Stimulated activated CD4-positive, alpha-beta T cell treated with anti-CD3 and anti-CD28 coated beads, Interleukin-15, amount 100 ng/mL, for 24 hours (primary cell): ENCODE results near the gene CRYBA2.

Experiments used
- DNase-seq: peaks from one replicate; pipeline ENCODE4 v3.0.0-alpha.2; 2020

CRYBA2 gene

GRCh38 chr2:219022616-219023015 lies 29.4 kb upstream of the CRYBA2 start:
- no peak for DNase-seq

GRCh38 chr2:219022041-219022440 lies 28.8 kb upstream of the CRYBA2 start:
- DNase-seq: no peak

DNA sequence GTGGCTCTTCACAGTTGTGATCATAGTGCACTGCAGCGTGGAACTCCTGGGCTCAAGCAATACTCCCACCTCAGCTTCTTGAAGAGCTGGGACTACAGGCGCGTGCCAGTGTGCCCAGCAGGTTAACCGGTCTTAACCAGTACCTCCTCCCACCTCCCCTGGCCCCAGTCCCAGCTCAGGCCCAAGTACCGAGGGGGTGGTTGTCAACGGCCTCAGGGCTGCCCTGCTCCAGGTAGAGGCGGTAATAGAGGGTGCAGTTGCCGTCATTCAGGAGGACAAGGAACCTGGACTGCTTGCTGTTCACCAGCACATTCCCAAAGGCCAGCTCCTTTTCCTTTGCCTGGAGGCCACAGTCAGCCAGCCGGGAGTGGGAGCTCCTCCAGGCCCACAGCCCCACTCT lies 28.4 kb upstream of the CRYBA2 start:
- no peak for DNase-seq

GRCh38 chr2:219020604-219021365 lies 27.6 kb upstream of the CRYBA2 start:
- no peak for DNase-seq

DNA sequence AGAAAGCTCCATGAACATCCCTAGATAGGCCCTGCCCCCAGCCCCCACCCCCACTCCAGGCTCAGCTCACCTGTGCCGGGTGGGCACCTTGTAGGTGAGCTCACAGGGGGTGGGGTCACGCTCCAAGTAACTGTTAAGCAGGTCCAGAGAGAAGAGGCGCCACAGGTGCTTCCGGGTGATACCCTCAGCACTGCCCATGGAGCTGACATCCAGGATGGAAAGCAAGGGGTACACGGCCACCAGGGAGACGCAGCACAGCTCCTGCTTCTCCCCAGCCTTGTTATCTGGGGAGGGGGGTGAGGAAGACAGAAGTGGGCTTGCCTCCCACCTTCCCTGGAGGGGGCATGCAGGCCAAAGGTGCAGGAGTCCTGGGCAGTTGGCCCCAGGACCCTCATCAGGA lies 26.2 kb upstream of the CRYBA2 start:
- no peak for DNase-seq

GRCh38 chr2:219018726-219019125 lies 25.5 kb upstream of the CRYBA2 start:
- no peak for DNase-seq

- DNase-seq: no peak
Measured at GRCh38 chr2:219018286-219018685, 25.1 kb upstream of the CRYBA2 start.

DNA sequence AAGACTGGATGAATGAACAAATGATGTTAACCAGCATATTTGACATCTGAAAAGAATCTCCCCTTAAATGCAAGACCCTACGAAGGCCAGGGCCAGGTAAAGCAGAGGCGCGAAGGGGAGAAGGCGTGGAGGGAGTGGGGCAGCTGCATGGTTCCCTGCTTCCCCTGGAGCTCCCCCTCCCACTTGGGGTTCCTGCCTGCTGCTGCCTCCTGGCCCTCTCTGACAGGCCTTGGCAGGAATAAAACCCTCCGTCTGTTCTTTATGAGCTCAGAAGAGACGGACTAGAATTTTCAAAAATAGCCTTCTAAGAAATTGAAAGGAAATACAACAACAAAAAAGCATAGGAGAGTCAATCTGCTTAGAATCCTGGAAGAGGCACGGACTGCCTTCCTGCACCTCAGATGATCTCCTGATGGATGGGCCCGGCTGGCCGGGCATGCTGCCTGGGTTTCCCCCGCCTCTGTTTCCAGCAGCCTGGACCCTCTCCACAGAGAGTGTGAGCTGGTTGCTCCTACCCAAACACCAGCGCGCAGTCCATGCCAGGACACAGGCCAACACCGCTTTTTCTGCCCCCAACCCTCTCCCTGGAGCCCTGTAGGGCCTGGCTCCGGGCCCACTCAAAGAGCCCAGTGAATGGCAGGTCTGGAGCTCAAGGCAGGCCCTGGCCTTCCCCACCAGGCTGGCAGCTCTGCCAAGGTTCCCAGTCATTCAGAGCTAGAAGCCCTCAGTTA lies 24.1 kb upstream of the CRYBA2 start:
- no peak for DNase-seq

DNA sequence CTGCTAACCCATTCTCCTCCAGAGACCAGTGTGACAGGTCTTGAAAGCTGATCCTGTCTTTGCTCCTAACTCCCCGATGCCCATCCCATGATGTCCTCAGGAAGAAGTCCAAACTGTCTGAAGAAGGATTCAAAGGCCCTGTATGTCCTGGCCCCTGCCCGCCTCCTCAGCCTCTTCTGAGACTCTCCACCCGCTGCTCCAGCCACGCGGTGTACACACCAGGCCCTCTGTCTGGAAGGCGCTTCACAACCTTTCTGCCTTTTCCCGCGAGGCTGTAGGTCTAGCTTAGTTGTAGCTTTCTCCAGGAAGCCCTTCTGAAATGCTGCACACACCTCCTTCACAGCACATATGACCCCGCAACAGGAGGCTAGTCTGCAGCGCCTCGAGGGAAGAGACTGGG lies 23.5 kb upstream of the CRYBA2 start:
- DNase-seq: no peak

- DNase-seq: no peak
Measured at GRCh38 chr2:219010873-219011272, 17.7 kb upstream of the CRYBA2 start.

- peak; percentile 43 for DNase-seq
Measured at GRCh38 chr2:219010162-219010756, 17.0 kb upstream of the CRYBA2 start.

GRCh38 chr2:219009294-219009693 lies 16.1 kb upstream of the CRYBA2 start:
- no peak for DNase-seq

DNA sequence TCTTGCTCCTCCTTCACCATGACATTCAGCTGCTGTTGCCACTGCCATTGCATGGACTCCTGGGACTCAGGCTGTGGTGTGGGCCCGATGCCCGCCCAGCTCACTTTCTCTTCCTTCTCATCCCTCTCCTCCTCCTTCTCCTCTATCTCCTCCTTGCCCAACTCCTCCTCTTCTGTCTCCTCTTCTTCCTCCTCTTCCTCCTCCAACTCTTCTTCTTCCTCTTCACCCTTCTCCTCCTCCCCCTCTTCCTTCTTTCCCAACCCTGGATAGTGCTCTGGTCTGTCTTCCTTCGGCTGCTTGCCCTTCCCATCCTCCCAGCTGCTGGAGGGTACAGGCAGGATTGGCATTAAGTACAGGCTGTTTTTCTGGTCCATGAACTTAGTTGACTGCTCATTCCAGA lies 10.8 kb upstream of the CRYBA2 start:
- no peak for DNase-seq

- DNase-seq: no peak
Measured at GRCh38 chr2:219003267-219003634, 10.0 kb upstream of the CRYBA2 start.

DNA sequence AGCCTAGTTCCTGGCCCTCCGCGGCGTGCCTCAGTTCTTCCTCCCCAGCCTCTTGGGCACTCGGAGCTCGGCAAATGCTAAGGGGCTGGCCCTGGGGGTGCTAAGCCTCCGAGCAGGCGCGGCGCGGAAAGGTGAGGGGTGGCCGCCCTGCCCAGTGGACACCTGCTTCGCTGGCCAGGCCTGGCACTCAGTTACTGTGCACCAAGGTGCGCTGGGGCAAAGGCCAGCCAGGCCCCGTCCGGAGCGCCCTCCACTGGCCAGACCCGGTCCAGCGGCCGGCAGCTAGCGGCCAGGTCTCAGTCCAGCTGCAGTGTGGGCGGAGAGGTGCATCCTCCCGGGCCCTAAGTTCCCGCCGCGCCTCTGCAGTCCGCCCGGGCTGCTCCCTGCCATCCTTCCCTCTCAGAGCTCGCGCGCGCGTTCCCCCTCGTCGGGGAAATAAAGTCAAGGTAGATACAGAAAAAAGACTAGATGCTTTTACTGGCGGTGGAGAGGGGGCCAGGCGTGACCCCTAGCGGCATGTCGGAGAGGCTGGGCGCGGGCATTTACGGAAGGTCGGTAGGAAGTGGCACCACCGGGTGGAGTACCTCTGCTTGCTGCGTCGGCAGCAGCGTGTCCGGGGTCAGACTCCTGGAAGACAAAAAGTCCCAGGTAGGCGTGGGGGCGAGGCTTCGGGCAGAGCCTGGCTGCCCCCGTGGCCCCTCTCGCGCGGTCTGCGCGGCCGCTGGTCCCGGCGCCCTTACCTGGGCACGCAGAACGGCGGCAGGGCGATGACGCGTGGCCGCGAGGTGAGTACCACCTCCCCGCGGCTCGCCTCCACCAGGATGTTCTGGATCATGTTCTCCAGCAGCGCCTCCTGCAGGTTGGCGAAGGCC lies 9.4 kb upstream of the CRYBA2 start:
- peak; percentile 77 for DNase-seq

- peak; percentile 71 for DNase-seq
Measured at GRCh38 chr2:219001577-219002394, 8.6 kb upstream of the CRYBA2 start.

DNA sequence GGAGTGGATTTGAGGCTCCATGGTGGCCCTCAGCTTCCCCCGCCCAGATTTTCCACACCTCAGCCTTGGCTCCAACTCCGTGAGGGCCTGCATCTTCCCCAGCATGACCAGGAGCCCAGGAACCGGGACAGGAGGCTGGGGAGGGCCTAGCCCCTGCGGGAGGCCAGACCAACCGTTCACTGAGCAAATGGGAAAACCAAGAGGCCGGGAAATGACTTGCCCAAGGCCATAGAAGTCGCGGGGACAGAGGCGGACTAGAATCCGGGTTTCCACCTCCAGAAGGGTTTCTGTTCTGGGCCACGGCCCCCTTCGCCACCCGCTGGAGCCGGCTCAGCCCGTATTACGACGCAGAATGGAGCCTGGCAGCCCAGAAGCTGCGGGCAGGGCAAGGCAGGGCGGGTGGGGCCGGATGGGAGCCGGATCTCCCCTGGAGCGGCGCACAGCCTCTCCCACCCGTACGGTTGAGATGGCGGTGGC lies 7.9 kb upstream of the CRYBA2 start:
- DNase-seq: no peak

- DNase-seq: no peak
Measured at GRCh38 chr2:219000569-219000960, 7.3 kb upstream of the CRYBA2 start.

- no peak for DNase-seq
Measured at GRCh38 chr2:218999881-219000568, 6.8 kb upstream of the CRYBA2 start.

- DNase-seq: no peak
Measured at GRCh38 chr2:218999021-218999880, 6.0 kb upstream of the CRYBA2 start.
